ENCODE data around the gene APOL2. TPM values are rescaled to one million over a fixed set of nuclear protein-coding genes. Genes with fewer than 3 reads are reported as not detected.
A peak's percentile ranks its signal among the peaks of the same experiment; 100 is the strongest.
"Not testable (repeated sequence)": the region's sequence is repeated elsewhere in the genome, so short reads cannot be mapped to it uniquely, and the experiment has no call there.

APOL2 gene
- total RNA-seq, 1 donor from 2014 or later: 56.7 TPM

DNA sequence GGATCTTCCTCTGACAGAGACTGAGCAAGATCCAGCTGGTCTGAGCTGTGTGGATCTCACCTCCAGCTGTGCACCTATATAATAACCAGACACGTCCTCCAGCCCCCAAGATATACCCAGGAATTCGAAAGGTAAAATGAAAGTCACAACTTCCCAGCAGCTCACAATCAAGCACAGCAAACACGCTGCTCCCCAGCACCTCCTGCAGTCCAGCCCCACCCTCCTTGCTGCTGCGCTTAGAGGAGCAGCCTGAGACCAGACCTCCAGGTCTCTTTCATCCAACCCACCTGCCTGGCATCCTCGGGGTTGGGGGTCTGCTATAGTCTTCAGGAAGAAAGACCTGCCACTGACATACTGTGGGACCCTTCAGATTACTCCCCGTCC, 34.7 kb downstream of the APOL2 start:
- DNase-seq (no peak), ATAC-seq (no peak)
- intact Hi-C loops (cut with micrococcal nuclease): no loop called here

GRCh38 chr22:36204001-36204631, 35.2 kb downstream of the APOL2 start:
- no peak for ATAC-seq
- intact Hi-C loops (cut with micrococcal nuclease): no loop called here
- no peak for DNase-seq

DNA sequence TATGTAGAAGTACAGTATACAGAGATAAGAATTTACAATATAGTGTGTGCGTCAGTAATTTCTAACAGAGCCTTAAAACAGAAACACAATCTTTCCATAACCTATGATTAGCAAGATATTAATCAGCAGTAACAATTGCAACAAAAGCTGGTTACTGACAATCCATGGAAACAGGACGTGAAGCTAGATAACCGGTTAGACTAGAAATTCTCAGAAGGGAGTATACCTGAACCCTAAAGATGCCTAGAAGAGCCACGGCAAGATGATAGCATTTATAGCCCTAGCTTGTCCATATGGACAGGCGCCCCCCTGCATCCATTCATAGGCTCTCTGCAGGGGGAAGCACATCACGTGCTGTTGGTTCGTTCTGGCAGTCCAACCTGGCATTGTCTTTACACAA, 35.9 kb downstream of the APOL2 start:
- intact Hi-C loops (cut with micrococcal nuclease); ATAC-seq; DNase-seq: not testable (repeated sequence)

DNA sequence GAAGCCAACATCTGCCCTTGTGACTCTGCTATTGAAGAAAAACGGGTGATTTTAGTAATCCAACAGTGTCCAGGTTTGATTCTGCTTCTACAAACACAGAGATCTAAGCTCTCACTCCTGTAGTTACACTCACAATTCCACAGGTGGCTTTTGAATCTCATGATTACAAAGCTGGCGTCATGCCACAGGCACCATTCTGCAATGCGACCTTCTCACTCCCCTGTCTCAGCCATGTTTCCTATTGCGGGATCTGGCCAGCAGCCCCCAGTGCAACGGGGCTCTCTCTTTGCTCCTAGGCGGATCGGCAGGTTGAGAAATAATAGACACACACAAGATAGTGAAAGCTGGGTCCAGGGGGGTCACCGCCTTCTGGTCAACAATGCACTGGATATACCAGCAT, 36.4 kb downstream of the APOL2 start:
- intact Hi-C loops (cut with micrococcal nuclease); DNase-seq; ATAC-seq: not testable (repeated sequence)

- intact Hi-C loops (cut with micrococcal nuclease): no loop called here
- ATAC-seq: peak; percentile 85
- DNase-seq: peak; percentile 90
Observed at GRCh38 chr22:36201630-36202319, 37.6 kb downstream of the APOL2 start, which contains the start of gene APOL4. Gene APOL4, minus strand, starts transcription at chr22:36201809. Its CDS starts 75 bp downstream, at chr22:36201734.

- intact Hi-C loops (cut with micrococcal nuclease); DNase-seq: not testable (repeated sequence)
- ATAC-seq: peak; percentile 33
Observed at GRCh38 chr22:36201025-36201424, 38.3 kb downstream of the APOL2 start.

GRCh38 chr22:36199001-36199551, 40.3 kb downstream of the APOL2 start:
- no peak for ATAC-seq
- intact Hi-C loops (cut with micrococcal nuclease): no loop called here
- no peak for DNase-seq

GRCh38 chr22:36198536-36198935, 40.8 kb downstream of the APOL2 start:
- DNase-seq: no peak
- no peak for ATAC-seq
- intact Hi-C loops (cut with micrococcal nuclease): no loop called here

GRCh38 chr22:36197514-36198146, 41.7 kb downstream of the APOL2 start:
- DNase-seq (no peak), ATAC-seq (peak; percentile 47)
- intact Hi-C loops (cut with micrococcal nuclease): no loop called here

DNA sequence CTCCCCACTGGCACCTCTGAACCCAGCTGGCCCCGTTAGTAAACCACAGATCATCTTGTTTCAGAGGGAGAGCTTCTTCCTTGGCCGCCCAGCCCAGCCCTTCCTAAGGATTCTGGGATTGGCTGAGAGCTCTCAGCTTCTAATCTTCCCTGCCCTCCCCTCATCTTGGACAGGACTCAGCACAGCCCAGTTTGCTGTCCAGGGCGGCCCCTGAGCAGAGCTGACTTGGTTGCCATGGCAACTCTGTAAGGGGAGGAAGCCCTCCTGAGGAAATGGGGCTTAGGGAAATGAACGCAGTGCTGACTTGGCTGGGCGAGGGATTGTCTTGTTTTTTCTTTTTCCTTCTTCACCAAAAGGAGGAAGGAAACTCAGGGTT, 42.3 kb downstream of the APOL2 start:
- DNase-seq: peak; percentile 69
- intact Hi-C loops (cut with micrococcal nuclease): no loop called here
- peak; percentile 69 for ATAC-seq

GRCh38 chr22:36196254-36197064, 42.9 kb downstream of the APOL2 start:
- no peak for DNase-seq
- intact Hi-C loops (cut with micrococcal nuclease): no loop called here
- ATAC-seq: no peak

DNA sequence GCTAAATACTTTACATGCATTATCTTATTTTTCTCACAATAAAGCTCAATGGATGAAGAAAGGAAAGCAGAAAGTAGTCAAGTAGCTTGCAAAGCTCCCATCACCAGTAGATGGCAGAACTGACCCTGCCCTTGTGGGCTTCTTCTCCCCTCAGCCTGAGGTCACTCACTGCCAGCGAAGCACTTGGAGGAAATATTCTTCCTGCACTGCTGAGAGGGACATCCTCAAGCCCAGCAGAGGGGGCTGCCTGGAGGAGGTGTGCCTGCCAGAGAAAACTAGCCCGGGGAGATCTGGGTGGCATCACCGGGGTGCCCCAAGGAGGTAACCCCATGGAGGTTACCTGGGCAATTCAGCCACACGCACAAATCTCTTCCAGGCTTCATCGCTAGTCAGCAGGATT, 44.4 kb downstream of the APOL2 start:
- DNase-seq: peak; percentile 56
- ATAC-seq: peak; percentile 34
- intact Hi-C loops (cut with micrococcal nuclease): no loop called here

DNA sequence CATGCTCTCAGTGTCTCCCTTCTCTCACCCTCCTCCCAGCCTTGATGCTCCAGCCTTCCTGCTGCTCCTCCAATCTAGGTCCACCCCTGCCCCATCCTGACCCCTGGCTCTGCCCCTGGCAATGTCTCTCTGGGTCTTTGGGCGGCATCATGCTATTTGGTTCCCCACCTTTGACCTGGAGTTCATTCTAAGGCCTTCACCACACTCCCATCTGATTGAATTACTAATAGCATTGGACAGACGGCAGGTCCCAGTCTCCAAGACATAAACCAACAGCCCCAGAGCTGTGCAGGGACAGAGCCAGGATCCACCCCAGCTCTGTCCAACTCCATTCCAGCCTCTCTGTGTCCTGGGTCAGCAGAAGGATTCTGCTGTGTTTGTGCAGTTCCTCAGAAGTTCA, 44.9 kb downstream of the APOL2 start:
- intact Hi-C loops (cut with micrococcal nuclease): no loop called here
- ATAC-seq (no peak), DNase-seq (no peak)

DNA sequence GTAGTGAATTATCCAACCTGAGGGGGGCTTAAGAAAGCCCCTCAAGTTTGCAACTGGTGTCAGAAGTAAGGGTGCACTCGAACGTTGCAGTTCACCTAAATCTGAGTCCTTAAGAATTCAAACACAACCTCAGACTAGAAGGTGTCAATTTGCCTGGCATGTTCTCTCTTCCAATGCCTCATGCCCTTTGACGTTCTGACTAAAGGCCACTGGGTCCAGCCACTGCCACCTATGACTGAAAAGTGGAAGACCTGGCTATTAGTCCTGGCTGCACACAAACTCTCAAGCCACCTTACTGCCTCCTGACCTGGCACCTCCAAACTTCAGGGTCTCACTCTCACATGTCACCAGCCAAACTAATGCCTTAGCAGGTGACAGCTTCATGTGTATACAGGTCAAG, 45.8 kb downstream of the APOL2 start:
- no peak for ATAC-seq
- intact Hi-C loops (cut with micrococcal nuclease): no loop called here
- DNase-seq: no peak

- intact Hi-C loops (cut with micrococcal nuclease): no loop called here
- DNase-seq (no peak), ATAC-seq (no peak)
Observed at GRCh38 chr22:36193171-36193570, 46.2 kb downstream of the APOL2 start.

- DNase-seq (no peak), ATAC-seq (no peak)
- intact Hi-C loops (cut with micrococcal nuclease): no loop called here
Observed at GRCh38 chr22:36192542-36192941, 46.8 kb downstream of the APOL2 start.

GRCh38 chr22:36191106-36191836, 48.1 kb downstream of the APOL2 start:
- ATAC-seq (peak; percentile 95), DNase-seq (peak; percentile 90)
- intact Hi-C loops (cut with micrococcal nuclease): no loop called here

DNA sequence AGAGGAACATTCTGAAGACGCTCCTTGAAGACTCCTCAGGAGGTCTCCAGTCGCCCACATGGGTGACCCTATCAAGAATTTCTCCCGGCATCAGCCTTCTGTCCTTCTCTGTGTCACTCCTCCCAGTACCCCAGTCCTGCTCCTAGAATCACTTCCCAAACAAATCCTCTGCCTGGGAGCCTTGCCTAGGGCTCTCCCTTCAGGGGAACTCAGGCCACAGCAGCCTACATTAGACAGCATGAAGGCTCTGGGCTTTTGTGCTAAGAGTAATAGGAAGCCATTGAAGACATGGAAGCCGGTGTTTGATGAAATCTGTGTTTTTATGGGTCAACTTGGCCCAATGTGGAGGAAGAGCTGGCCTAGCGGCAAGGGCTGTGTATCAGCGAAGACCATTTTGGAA, 51.5 kb downstream of the APOL2 start:
- intact Hi-C loops (cut with micrococcal nuclease); ATAC-seq; DNase-seq: not testable (repeated sequence)
